K562 (cell line): ENCODE data around the gene UBN2. TPM values are rescaled to one million over a fixed set of nuclear protein-coding genes. Genes with fewer than 3 reads are reported as not detected.

Experiments
- CBX5 ChIP-seq: IDR thresholded peaks from 2 replicates; pipeline ENCODE4 v1.6.1; 2014; ENCODE audit warnings: low read depth, borderline replicate concordance
- ELF2 ChIP-seq: fragments of 250-450 bp; sonication (Bioruptor Pico); IDR thresholded peaks from 2 replicates; pipeline ENCODE4 v1.5.0; 2021; ENCODE audit warnings: mild to moderate bottlenecking
- GATAD2B ChIP-seq: fragments of 450-650 bp; IDR thresholded peaks from 2 replicates; pipeline ENCODE4 v1.6.1; 2017; ENCODE audit warnings: mild to moderate bottlenecking, borderline replicate concordance
- HDAC2 ChIP-seq: fragments of 450-650 bp; IDR thresholded peaks from 2 replicates; pipeline ENCODE4 v1.6.1; 2016; ENCODE audit warnings: mild to moderate bottlenecking
- HOMEZ ChIP-seq: fragments of 250-450 bp; sonication (Bioruptor Pico); IDR thresholded peaks from 2 replicates; pipeline ENCODE4 v1.4.0; 2020; ENCODE audit warnings: mild to moderate bottlenecking, moderate library complexity
- KDM1A ChIP-seq, 2 experiments: fragments of 450-650 bp; IDR thresholded peaks; 2 replicates each; pipeline ENCODE4 v1.6.1; 2016; ENCODE audit warnings: mild to moderate bottlenecking in 2 of 2
- MTA2 ChIP-seq: fragments of 450-650 bp; IDR thresholded peaks from 2 replicates; pipeline ENCODE4 v1.6.1; 2016; ENCODE audit warnings: low read depth
- NELFE ChIP-seq: IDR thresholded peaks from 2 replicates; pipeline ENCODE4 v1.6.1; 2011; ENCODE audit warnings: mild to moderate bottlenecking; ENCODE audit not compliant: insufficient read depth, insufficient read length
- SAP30 ChIP-seq: fragments of 200-600 bp; sonication (generic); IDR thresholded peaks from 2 replicates; pipeline ENCODE4 v1.6.1; 2012; ENCODE audit warnings: borderline replicate concordance, low read depth, mild to moderate bottlenecking, moderate library complexity, low read length, control low read depth, inconsistent platforms; ENCODE audit not compliant: insufficient read depth, poor library complexity, severe bottlenecking
- SMARCC2 ChIP-seq: fragments of 450-650 bp; IDR thresholded peaks from 2 replicates; pipeline ENCODE4 v1.6.1; 2017; ENCODE audit warnings: antibody characterized with exemption, moderate library complexity, mild to moderate bottlenecking, low read depth
- STAT5A ChIP-seq: IDR thresholded peaks from 2 replicates; pipeline ENCODE4 v1.6.1; 2012; ENCODE audit warnings: low read length, inconsistent platforms, borderline replicate concordance
- TEAD1 ChIP-seq, 2 experiments: fragments of 450-650 bp in 1 of 2; sonication (generic) in 1 of 2; formaldehyde crosslinking; IDR thresholded peaks; 2 replicates each; pipeline versions ENCODE4 v1.4.0 to v1.8.0; 2020 to 2022; ENCODE audit warnings: mild to moderate bottlenecking in 2 of 2, missing genetic modification reagents in 1 of 2
- ZNF165 ChIP-seq: fragments of 250-450 bp; sonication (Bioruptor Pico); IDR thresholded peaks from 2 replicates; pipeline ENCODE4 v1.4.0; 2020; ENCODE audit warnings: borderline replicate concordance
- ZNF347 ChIP-seq: fragments of 450-650 bp; formaldehyde crosslinking; IDR thresholded peaks from 2 replicates; pipeline ENCODE4 v1.4.0; 2020; ENCODE audit warnings: low read depth, mild to moderate bottlenecking, moderate library complexity
- ZNF592 ChIP-seq: fragments of 450-650 bp; IDR thresholded peaks from 2 replicates; pipeline ENCODE4 v1.6.1; 2017; ENCODE audit warnings: antibody characterized with exemption, mild to moderate bottlenecking
- ZNF609 ChIP-seq: sonication (generic); formaldehyde crosslinking; IDR thresholded peaks from 2 replicates; pipeline ENCODE4 v1.8.1; 2023; ENCODE audit warnings: missing genetic modification reagents, mild to moderate bottlenecking, borderline replicate concordance
- polyA plus RNA-seq, 8 experiments: library from polyadenylated mRNA; depleted of rRNA in 4 of 8; stranded (reverse) in 5 of 8; unstranded in 3 of 8; fragments of >200 nt; fragmentation: Nextera tagmentation in 2 of 8; fragmentation: Illumina TruSeq in 1 of 8; extraction: Ambion mirVana in 2 of 8; extraction: Trizol in 1 of 8; gene quantifications; 2 replicates each; pipeline versions ENCODE4 v1.2.1 to v1.2.3, GENCODE V29; 2011 to 2014; ENCODE audit warnings: inconsistent platforms in 1 of 8, missing spikeins in 1 of 8
- total RNA-seq, 7 experiments: library from RNA; depleted of rRNA in 6 of 7; stranded (reverse); fragments of >200 nt in 6 of 7; fragmentation: Illumina TruSeq in 2 of 7; extraction: Trizol in 2 of 7; gene quantifications; 2 replicates each; pipeline versions ENCODE4 v1.2.1 to v1.2.3, GENCODE V29; 2011 to 2021; ENCODE audit warnings: low replicate concordance in 1 of 7

UBN2 gene
- total and polyA plus RNA-seq, 9 of the 15 experiments (the other 6 are each of a cell fraction or from before 2014, with no cell fraction given), result 1.2 to 19.5 (median 9.9) TPM

GRCh38 chr7:139231513-139232376, 708 bp downstream of the UBN2 start (continued):
- no peak for TF ChIP-seq STAT5A
- TF ChIP-seq HDAC2, result 0 out of 2 replicates have a peak, but pooled peaks have one; percentile 61
- TF ChIP-seq ZNF165, result no peak
- TF ChIP-seq ELF2, result 0 out of 2 replicates have a peak, but pooled peaks have one; percentile 11
- peak; percentile 92 for TF ChIP-seq GATAD2B
- TF ChIP-seq HOMEZ (CRISPR knock-in tag), result 0 out of 2 replicates have a peak, but pooled peaks have one; percentile 48
- TF ChIP-seq ZNF347, result no peak
- 0 out of 2 replicates have a peak, but pooled peaks have one; percentile 75 for TF ChIP-seq ZNF609 (CRISPR knock-in tag)
- 0 out of 2 replicates have a peak, but pooled peaks have one; percentile 2 for TF ChIP-seq CBX5
- peak in 1 of 2 experiments; percentile 54; a peak in 1 of 4 replicates for TF ChIP-seq TEAD1 (CRISPR knock-in tag; IDR thresholded peaks at IDR 0.05)
- TF ChIP-seq NELFE, result no peak
- TF ChIP-seq KDM1A (IDR thresholded peaks at IDR 0.05), result peak; percentile 62 to 74; a peak in 3 of 4 replicates
- peak; percentile 22; the same call in 1 of the 2 replicates for TF ChIP-seq ZNF592
- TF ChIP-seq SMARCC2, result 0 out of 2 replicates have a peak, but pooled peaks have one; percentile 20
- peak; percentile 89 for TF ChIP-seq SAP30
- no peak for TF ChIP-seq MTA2
